ENCODE results near the gene BABAM2. TPM values are rescaled to one million over a fixed set of nuclear protein-coding genes. Genes with fewer than 3 reads are reported as not detected.

Gene BABAM2
- total and polyA plus RNA-seq, 2 of the 4 experiments (the other 2 are of a cell fraction): 20.9 to 23.1 TPM

DNA sequence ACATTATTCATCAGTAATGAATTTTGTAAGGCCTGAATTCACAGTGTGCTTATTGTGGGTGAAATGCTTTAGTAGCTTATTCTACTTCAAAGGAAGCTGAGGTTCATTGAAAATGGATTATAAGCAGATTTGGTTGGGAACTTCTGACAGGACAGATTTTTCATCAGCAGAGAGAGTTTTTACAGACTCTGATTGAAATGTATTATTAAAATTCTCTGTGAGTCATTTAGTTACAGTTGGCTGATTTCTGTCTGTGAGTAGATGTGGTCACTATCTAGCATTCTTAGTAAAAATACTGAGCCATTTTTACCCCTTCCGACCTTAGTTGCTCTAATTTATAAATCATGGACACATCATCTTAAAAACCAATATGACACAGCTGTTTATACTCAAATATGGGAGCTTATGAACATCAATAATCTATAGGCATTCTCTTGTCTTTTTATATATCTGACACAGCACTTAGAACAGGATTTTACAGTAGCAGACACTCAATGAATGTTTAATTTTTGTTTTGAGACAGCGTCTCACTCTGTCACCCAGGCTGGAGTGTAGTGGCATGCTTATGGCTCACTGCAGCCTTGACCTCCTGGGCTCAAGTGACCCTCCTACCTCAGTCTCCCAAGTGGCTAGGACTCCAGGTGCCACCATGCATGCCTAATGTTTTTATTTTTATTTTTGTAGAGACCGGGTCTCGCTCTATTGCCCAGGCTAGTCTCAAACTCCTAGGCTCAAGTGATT lies 239.6 kb downstream of the BABAM2 start:
- Histone ChIP-seq H3K18ac (ENCODE audit: low read depth, low read length) (no peak overlapping the region), H4K20me1 (ENCODE audit: insufficient read depth, low read length) (no peaks in the 10 kb centered on the region), H3K79me1 (ENCODE audit: low read depth in 1 of 2, low read length in 2 of 2) (no peaks in the 10 kb centered on the region), H3K27ac (ENCODE audit: insufficient read depth, low read length) (no peak overlapping the region), H3K14ac (replicated peaks; ENCODE audit: low read depth, low read length) (peak overlapping the region; percentile 44), H3K56ac (ENCODE audit: extremely low read depth, insufficient read depth, low read length) (no peak overlapping the region), H3K9me1 (ENCODE audit: insufficient read depth, low read length) (peaks cover 2% of the 10 kb centered on the region), H3K4me3 (ENCODE audit: insufficient read depth, low read depth, low read length) (no peak overlapping the region), H3K36me3 (ENCODE audit: control insufficient read depth, insufficient read depth, low read length) (no peaks in the 10 kb centered on the region), H3K23ac (ENCODE audit: low read depth, low read length) (no peak overlapping the region), H2AFZ (replicated peaks; ENCODE audit: low read length, poor library complexity) (no peak overlapping the region), H2BK5ac (ENCODE audit: low read depth, low read length, poor library complexity, severe bottlenecking) (no peak overlapping the region), H4K8ac (ENCODE audit: low read depth in 2 of 2, low read length in 2 of 2) (peak overlapping the region in 1 of 2 experiments; percentile 65; a peak in 1 of 4 replicates), H2BK15ac (ENCODE audit: low read depth, low read length) (peak overlapping the region; percentile 68; the same call in 1 of the 3 replicates), H3K27me3 (ENCODE audit: control insufficient read depth, insufficient read depth, low read length) (no peaks in the 10 kb centered on the region), H3K4ac (ENCODE audit: low read depth, low read length) (no peak overlapping the region; the same call in 1 of the 2 replicates), H2BK20ac (ENCODE audit: low read depth, low read length) (no peak overlapping the region), H3K4me1 (ENCODE audit: control insufficient read depth, insufficient read depth, low read length) (peaks cover 2% of the 10 kb centered on the region), H4K5ac (ENCODE audit: low read depth, low read length) (no peak overlapping the region), H4K91ac (ENCODE audit: insufficient read depth, low read depth, low read length) (no peak overlapping the region), H3K4me2 (ENCODE audit: low read depth, low read length) (no peak overlapping the region), H3K9ac (ENCODE audit: low read depth, low read length) (no peak overlapping the region), H2AK9ac (replicated peaks; ENCODE audit: low read depth, low read length, poor library complexity) (no peak overlapping the region), H2AK5ac (ENCODE audit: low read depth, low read length) (peak overlapping the region; percentile 81), H3K9me3 (ENCODE audit: control insufficient read depth, insufficient read depth, low read length) (no peaks in the 10 kb centered on the region), H2BK120ac (ENCODE audit: low read depth, low read length) (no peak overlapping the region; the same call in 1 of the 2 replicates)
- intact Hi-C loops (cut with micrococcal nuclease) (no loop called here), in situ Hi-C loops (cut with MboI; ENCODE audit: low sequenced_read_pairs) (no loop called here), dilution Hi-C loops (cut with HindIII; ENCODE audit: low sequenced_read_pairs, unreplicated experiment) (no loop called here)
- BruUV-seq (replicated peaks): no TSS peak
- TF ChIP-seq RCOR1 (IDR thresholded peaks at IDR 0.05; ENCODE audit: insufficient replicate concordance, low read length) (no peak), MXI1 (IDR thresholded peaks at IDR 0.05; ENCODE audit: borderline replicate concordance, low read depth, low read length) (no peak), SMC3 (IDR thresholded peaks at IDR 0.05; ENCODE audit: low read depth, low read length) (0 out of 2 replicates have a peak, but pooled peaks have one; percentile 2), CHD1 (IDR thresholded peaks at IDR 0.05; ENCODE audit: low read depth, low read length) (no peak)
- peak; percentile 49 for DNase-seq
- CTCF ChIA-PET: no interaction called here
- WGBS, 2 experiments (ENCODE audit: extremely low coverage in 2 of 2, insufficient read length in 1 of 2): no CpG with 5 or more reads among the region's 4 CpGs
- ATAC-seq (ENCODE audit: low read depth): peak; percentile 59
- POLR2A ChIA-PET (ENCODE audit: unreplicated experiment): no interaction called here
